NK-92 (cell line): ENCODE data around the gene GSS.

Source experiments
- DNase-seq: peaks from one replicate; lab custom pipeline; 2025; ENCODE audit not compliant: unreplicated experiment; lab: John Stamatoyannopoulos, UW

GSS gene

DNA sequence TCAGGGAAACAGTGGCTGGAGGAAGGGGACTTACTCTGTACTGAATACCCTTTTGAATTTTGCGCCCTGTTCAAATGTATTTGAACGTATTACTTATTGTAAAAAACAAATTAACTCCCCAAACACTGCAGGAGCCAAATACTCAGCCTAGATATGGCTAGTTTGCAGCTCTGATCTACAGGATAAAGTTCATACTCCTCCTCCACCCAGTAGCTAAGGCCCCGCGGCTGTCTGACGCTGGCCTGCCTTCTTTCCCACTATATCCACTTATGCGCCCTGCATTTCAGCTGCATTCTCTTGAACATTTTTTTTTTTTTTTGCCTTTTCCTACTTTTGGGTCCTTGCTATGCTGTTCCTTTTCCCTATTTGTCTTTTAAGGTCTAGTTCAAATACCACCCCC is 6.5 kb downstream of the GSS start:
- no peak for DNase-seq

- DNase-seq = no peak
Measured at GRCh38 chr20:34948030-34948429, 7.6 kb downstream of the GSS start.

DNA sequence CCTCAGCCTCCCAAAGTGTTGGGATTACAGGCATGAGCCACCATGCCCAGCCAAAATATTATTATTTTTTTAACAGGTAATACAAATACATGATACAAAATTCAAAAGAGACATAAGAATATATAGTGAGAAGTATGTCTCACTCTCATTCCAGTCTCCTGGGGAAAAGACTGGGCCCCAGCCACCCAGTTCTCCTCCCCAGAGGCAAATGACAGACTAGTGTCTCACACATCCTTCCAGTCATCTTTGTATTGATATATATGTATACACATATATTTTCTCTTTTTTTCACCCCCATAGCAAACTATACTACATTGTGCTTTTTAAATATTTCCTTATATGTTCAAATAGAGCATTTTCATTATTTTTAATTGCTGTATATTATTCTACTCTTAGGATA is 8.3 kb downstream of the GSS start:
- DNase-seq = no peak

DNA sequence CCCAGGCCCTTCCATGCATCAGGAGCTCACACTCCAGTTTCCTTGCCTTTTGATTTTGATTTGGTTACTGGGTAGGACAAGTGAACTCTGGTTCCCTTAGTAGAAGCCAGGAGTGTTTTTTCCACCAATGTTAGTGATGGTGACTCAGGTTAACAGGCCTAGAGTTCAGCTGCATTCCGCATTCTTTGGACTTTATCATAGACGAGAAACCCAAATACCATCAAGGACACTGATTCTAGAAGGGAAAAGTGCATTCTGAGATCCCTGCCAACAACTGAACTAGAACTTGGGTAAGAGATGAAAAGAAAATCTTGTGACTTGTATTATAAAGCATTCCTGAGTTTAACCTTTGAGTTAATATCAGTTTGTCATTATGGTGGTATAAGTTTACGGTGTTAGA is 8.9 kb downstream of the GSS start:
- no peak for DNase-seq

- no peak for DNase-seq
Measured at GRCh38 chr20:34945315-34946077, 10.1 kb downstream of the GSS start.

GRCh38 chr20:34943808-34944567 is 11.6 kb downstream of the GSS start:
- DNase-seq = no peak

GRCh38 chr20:34942301-34942700 is 13.3 kb downstream of the GSS start:
- DNase-seq = no peak

DNA sequence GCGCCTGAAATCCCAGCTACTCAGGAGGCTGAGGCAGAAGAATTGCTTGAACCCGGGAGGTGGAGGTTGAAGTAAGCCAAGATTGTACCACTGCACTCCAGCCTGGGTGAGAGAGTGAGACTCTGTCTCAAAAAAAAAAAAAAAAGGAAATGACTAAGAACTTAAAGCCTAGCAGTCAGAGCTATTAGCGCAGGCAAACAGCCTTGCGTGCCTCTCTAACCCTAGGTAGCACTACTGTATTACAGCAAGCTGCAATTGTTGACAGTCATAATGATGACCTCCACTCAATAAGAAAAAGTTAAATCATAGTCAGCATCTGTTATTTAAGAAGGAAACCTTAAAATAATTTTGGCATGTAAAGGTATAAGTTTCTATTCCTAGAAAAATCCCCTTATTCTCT is 14.4 kb downstream of the GSS start:
- no peak for DNase-seq

- no peak for DNase-seq
Measured at GRCh38 chr20:34940081-34940481, 15.5 kb downstream of the GSS start.

GRCh38 chr20:34938466-34939163 is 17.0 kb downstream of the GSS start:
- DNase-seq = no peak

GRCh38 chr20:34931771-34932170 is 23.8 kb downstream of the GSS start:
- no peak for DNase-seq

- no peak for DNase-seq
Measured at GRCh38 chr20:34928411-34928810, 27.2 kb downstream of the GSS start.

DNA sequence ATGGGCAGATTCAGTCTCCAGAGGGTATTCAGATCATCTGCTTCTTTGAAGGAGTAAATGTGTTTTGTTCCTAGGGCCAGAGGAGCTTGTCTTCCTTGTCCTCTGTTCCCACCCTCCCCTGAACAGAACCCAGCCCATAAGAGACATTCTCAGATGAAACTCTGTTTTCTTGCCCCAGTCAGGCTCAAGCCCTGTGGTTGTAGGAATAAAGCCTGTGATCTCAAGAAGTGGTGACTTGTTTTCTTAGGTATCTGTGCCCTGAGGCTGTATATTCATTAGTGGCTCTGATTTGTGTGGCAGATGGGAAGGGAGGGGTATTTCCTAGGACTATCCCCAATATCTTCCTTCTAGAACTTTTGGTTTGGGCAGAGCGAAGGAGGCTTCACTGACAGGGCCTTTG is 27.9 kb downstream of the GSS start:
- DNase-seq = no peak

DNA sequence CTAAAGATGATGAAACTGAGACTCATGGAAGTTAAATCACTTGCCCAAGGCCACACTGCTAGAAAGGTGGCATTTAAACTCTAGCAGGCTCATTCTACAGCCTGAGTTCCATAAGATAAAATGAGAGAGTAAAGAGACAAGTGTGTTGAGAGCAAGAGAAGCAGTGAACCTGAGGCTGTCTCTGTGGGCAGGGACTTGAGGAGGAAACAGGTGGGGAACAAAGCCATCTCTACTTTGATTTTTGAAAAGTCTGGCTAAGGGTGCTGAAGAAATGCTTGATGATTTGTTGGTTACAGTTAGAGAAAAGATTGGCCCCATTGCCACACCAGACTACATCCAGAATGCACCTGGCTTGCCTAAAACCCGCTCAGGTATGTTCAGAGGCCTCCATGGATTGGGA is 29.0 kb downstream of the GSS start:
- DNase-seq = no peak

GRCh38 chr20:34925981-34926380 is 29.6 kb downstream of the GSS start:
- DNase-seq = no peak

DNA sequence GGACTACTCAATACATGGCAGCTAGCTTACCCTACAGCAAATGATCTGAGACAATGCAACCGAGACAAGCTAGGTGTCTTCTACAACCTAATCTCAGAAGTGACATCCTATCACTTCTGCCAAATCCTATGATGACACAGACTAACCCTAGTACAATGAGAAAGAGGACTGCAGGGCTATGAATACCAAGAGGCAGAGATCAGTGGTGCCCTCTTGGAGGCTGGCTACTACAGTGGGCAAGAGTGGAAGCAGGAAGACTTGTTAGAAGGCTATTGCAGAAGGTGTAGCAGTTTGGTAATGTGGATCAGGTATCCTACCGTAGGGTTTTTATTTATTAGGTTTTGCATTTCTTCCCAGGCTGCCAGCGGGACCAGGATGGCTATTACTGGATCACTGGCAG is 30.3 kb downstream of the GSS start:
- DNase-seq = no peak

- DNase-seq = no peak
Measured at GRCh38 chr20:34923414-34923813, 32.2 kb downstream of the GSS start.

DNA sequence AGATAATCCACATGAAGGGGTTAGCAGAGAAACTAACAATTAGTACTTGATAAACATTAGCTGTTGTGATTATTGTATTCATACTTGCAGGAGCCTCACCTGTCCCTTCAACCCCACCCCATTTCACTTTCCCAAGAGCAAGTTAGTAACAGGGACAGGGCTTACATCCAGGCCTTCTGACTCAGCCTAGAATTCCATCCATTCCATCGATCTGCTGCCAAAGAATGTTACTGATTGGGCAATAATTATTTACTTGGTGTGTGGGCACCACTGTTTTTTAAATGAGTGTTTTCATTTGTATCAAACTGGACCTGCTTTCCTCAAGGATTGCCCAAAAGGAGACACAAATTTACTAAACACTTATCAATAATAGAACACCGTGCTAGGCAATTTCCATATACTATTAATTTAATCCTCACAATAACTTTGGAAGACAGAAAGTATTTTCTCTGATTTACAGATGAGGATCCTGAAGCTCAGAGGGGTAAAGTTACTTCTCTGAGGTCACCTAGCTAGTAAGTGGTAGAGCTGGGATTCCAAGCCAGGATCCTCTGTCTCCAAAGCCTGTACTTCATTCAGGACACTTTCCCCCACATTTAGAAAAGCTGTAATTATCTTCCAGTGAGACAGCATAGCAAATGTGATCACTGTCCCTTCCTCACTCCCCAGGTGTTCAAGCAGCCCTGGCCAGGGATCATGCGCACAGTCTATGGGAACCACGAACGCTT is 32.8 kb downstream of the GSS start:
- no peak for DNase-seq

DNA sequence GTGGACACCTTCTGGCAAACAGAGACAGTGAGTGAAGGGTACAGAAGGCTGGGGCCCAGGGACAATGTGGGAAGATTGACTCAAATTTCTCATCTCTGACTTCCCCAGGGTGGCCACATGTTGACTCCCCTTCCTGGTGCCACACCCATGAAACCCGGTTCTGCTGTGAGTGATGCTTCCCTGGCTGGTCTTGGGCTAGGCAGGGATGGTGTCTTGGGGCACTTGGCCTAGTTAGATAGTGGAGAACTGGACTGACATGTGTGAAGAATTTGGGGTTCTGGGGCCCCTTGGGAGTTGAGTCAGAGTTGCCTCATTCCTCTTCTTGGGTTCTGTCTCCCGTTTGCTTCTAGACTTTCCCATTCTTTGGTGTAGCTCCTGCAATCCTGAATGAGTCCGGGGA is 34.2 kb downstream of the GSS start:
- DNase-seq = no peak

GRCh38 chr20:34920055-34920454 is 35.6 kb downstream of the GSS start:
- no peak for DNase-seq

GRCh38 chr20:34916774-34917354 is 38.7 kb downstream of the GSS start:
- DNase-seq = no peak
